ENCODE results near the gene MTX3. TPM values are rescaled to one million over a fixed set of nuclear protein-coding genes. Genes with fewer than 3 reads are reported as not detected.

MTX3 gene
- 34.0 TPM for total RNA-seq

DNA sequence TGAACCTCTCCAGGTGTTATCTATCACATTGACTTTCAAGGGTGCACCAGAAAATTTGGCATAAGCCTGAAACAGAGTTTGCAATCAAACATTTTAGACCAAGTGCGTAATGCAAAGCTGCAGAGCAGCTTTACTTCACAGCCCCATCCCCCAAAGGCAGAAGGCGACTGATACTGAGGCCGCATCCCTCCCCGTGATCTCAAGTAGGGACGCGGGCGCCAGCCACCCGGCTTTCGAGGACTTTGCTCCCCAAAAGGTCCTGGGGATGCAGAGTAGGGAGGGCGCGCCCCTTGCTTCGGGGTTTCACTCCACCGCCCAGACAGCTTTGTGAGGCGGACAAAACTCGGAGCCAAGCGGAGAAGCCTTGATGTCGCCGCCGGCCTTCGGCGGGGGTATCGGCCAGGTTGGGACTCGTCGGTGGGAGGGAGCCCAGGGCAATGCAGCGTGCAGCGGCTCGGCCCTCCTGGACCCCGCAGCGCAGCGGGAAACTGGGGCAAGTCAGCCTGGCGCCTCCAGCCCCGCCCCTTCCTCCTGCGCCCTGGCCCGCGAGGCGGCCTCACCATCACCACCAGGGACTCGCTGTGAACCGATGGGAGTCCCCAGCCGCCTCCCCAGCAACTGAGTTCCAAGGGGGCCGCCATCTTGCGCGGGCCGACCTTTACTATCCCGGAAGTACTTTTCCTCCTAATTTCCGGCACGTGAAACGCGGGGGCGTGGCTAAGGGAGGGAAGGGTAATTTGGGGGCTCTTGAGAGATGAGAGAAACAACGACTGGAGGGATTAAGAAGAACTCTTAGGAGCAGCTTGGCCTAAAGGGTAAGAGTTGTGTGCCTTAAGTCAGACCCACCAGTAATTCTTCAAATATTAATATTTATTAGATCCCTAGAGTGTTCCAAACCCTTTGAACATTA is at the start of gene MTX3:
TSS of gene MTX3 (minus strand) at position 665 of the 910 bp plus-strand sequence. CDS start at position 641, 24 bp downstream.

DNA sequence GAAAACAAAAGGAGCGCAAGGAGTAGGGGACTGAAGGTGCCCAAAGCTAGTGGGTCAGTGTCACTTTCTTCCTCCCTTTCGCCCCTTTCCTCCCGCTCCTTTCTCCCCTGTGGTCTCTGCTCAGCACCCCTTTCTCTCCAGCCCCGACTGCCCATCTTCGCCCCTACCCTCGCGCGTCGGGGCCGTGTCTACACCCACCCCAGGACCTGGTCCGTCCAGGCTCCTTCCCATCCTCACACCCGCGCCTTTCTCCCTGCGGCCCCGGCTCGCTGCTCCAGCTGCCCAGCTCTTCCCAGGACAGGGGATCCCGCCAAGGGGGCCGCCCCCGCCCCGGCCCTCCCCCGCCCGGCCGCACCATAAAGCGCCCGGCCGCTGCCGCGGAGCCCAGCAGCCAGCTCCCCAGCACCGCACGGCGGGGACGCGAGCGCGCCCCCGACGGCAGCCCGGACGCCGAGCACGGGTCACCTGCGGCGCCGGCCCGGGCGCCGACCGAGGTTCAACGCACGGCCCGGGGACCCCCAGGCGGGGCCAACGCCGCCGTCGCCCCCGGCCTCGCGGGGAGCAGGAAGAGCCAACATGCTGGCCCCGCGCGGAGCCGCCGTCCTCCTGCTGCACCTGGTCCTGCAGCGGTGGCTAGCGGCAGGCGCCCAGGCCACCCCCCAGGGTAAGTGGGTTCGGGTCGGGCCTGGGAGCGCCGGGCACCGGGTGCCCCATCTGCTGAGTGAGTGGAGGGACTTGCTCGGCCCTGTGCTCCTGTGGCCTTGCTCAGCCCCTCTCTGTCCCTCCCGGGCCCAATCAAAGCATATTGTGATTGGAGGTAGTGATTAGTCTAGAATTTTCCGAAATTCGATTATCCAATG is 44.1 kb upstream of the MTX3 start, which contains the start of gene THBS4:
TSS of gene THBS4 (plus strand) at position 387 of the 860 bp plus-strand sequence. CDS start at position 577, 190 bp downstream.

Other genes with a start within 250 kb of the MTX3 start
- 217 TPM for gene THBS4, start 44.1 kb upstream of the MTX3 start, total RNA-seq